Measurements from ENCODE around the gene DOCK6.
A peak's percentile ranks its signal among the peaks of the same experiment; 100 is the strongest.
"Not testable (repeated sequence)": the region's sequence is repeated elsewhere in the genome, so short reads cannot be mapped to it uniquely, and the experiment has no call there.

DOCK6 gene

GRCh38 chr19:11180346-11180745, 82.0 kb downstream of the DOCK6 start:
- DNase-seq (ENCODE audit: low spot score), result peak; percentile 9
- no peak for TF ChIP-seq CTCF (IDR thresholded peaks at IDR 0.05; ENCODE audit: extremely low read depth, insufficient read depth, missing control alignments)
- in situ Hi-C loops (cut with MboI; ENCODE audit: low pct_unique_long_range_greater_than_20kb, low sequenced_read_pairs, unreplicated experiment), result no loop called here

- no peak for TF ChIP-seq CTCF (IDR thresholded peaks at IDR 0.05; ENCODE audit: extremely low read depth, insufficient read depth, missing control alignments)
- peak; percentile 81 for DNase-seq (ENCODE audit: low spot score)
- in situ Hi-C loops (cut with MboI; ENCODE audit: low pct_unique_long_range_greater_than_20kb, low sequenced_read_pairs, unreplicated experiment), result no loop called here
Measured at GRCh38 chr19:11179716-11180297, 82.5 kb downstream of the DOCK6 start.

- in situ Hi-C loops (cut with MboI; ENCODE audit: low pct_unique_long_range_greater_than_20kb, low sequenced_read_pairs, unreplicated experiment); DNase-seq (ENCODE audit: low spot score): not testable (repeated sequence)
Measured at GRCh38 chr19:11179145-11179465, 83.2 kb downstream of the DOCK6 start.

GRCh38 chr19:11177592-11177991, 84.7 kb downstream of the DOCK6 start:
- DNase-seq (ENCODE audit: low spot score), result no peak
- no peak for TF ChIP-seq CTCF (IDR thresholded peaks at IDR 0.05; ENCODE audit: extremely low read depth, insufficient read depth, missing control alignments)
- in situ Hi-C loops (cut with MboI; ENCODE audit: low pct_unique_long_range_greater_than_20kb, low sequenced_read_pairs, unreplicated experiment), result no loop called here

GRCh38 chr19:11176466-11177193, 85.7 kb downstream of the DOCK6 start:
- in situ Hi-C loops (cut with MboI; ENCODE audit: low pct_unique_long_range_greater_than_20kb, low sequenced_read_pairs, unreplicated experiment), result no loop called here
- no peak for DNase-seq (ENCODE audit: low spot score)
- no peak for TF ChIP-seq CTCF (IDR thresholded peaks at IDR 0.05; ENCODE audit: extremely low read depth, insufficient read depth, missing control alignments)

- in situ Hi-C loops (cut with MboI; ENCODE audit: low pct_unique_long_range_greater_than_20kb, low sequenced_read_pairs, unreplicated experiment), result no loop called here
- no peak for TF ChIP-seq CTCF (IDR thresholded peaks at IDR 0.05; ENCODE audit: extremely low read depth, insufficient read depth, missing control alignments)
- DNase-seq (ENCODE audit: low spot score), result no peak
Measured at GRCh38 chr19:11175920-11176319, 86.4 kb downstream of the DOCK6 start.

GRCh38 chr19:11174336-11174735, 88.0 kb downstream of the DOCK6 start:
- DNase-seq (ENCODE audit: low spot score), result no peak
- in situ Hi-C loops (cut with MboI; ENCODE audit: low pct_unique_long_range_greater_than_20kb, low sequenced_read_pairs, unreplicated experiment), result no loop called here
- TF ChIP-seq CTCF (IDR thresholded peaks at IDR 0.05; ENCODE audit: extremely low read depth, insufficient read depth, missing control alignments), result no peak
